Transverse colon (tissue), 3 donors: ENCODE results near the gene ABHD12.

Experiments
- CTCF ChIP-seq, 5 experiments: fragments of 200-600 bp in 3 of 5; fragments of 450-650 bp in 2 of 5; sonication (generic) in 3 of 5; IDR thresholded peaks; 1 replicate in 2 of 5; 2 replicates in 3 of 5; pipeline ENCODE4 v1.5.1; 2016 to 2017; ENCODE audit warnings: antibody characterized with exemption in 5 of 5, inconsistent platforms in 3 of 5, mild to moderate bottlenecking in 2 of 5, moderate library complexity in 1 of 5
- EP300 ChIP-seq: sonication (generic); formaldehyde crosslinking; IDR thresholded peaks from one replicate; pipeline ENCODE4 v1.6.1; 2017; ENCODE audit warnings: antibody characterized with exemption, low read depth
- POLR2A ChIP-seq: fragments of 450-650 bp; IDR thresholded peaks from one replicate; pipeline ENCODE4 v1.6.1; 2016; ENCODE audit warnings: antibody characterized with exemption, mild to moderate bottlenecking, moderate library complexity

GRCh38 chr20:25288291-25289181 lies 102.1 kb downstream of the ABHD12 start:
- TF ChIP-seq POLR2A: no peak
- no peak for TF ChIP-seq CTCF (IDR thresholded peaks at IDR 0.05)
- no peak for TF ChIP-seq EP300
